ENCODE results near the gene RAB22A.

Gene RAB22A

DNA sequence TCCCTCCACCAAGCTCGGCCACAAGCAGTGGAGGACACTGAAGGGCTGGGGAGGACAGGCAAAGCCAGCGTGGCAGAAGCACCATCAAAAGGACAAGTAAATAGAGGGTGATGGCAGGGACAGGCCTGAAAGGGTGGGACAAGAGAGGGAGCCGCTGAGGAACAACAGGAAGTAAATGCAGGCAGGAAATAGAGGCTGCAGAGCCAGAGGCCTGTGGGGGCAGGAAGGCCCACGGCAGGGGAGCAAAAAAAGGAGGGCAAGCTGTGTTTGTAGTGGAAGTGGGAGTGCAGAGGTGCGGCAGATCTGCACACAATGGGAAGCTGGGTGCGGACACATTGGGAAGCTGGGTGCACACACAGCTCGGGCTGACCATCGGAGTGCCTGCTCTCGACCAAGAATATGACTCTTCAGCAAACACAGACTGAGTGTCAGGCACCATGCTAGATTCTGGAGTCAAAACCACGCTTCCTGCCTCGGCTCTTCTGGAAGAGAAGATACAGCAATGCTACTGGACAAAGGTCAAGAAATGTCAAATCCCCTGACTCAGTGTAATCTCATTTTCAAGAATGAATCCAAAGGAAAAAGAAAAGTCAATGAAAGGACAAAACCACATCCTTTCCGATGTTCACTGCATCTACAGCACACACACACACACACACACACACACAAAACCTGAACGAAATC, 40.4 kb upstream of the RAB22A start:
- H3K4me3 ChIP-seq (ENCODE audit: low read length): no peak overlapping the region
- no peak for DNase-seq (ENCODE audit: low read depth)
- TF ChIP-seq, protein P1, sequence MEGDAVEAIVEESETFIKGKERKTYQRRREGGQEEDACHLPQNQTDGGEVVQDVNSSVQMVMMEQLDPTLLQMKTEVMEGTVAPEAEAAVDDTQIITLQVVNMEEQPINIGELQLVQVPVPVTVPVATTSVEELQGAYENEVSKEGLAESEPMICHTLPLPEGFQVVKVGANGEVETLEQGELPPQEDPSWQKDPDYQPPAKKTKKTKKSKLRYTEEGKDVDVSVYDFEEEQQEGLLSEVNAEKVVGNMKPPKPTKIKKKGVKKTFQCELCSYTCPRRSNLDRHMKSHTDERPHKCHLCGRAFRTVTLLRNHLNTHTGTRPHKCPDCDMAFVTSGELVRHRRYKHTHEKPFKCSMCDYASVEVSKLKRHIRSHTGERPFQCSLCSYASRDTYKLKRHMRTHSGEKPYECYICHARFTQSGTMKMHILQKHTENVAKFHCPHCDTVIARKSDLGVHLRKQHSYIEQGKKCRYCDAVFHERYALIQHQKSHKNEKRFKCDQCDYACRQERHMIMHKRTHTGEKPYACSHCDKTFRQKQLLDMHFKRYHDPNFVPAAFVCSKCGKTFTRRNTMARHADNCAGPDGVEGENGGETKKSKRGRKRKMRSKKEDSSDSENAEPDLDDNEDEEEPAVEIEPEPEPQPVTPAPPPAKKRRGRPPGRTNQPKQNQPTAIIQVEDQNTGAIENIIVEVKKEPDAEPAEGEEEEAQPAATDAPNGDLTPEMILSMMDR (IDR thresholded peaks at IDR 0.05; ENCODE audit: insufficient read depth, low read depth, low read length, missing control alignments): no peak

DNA sequence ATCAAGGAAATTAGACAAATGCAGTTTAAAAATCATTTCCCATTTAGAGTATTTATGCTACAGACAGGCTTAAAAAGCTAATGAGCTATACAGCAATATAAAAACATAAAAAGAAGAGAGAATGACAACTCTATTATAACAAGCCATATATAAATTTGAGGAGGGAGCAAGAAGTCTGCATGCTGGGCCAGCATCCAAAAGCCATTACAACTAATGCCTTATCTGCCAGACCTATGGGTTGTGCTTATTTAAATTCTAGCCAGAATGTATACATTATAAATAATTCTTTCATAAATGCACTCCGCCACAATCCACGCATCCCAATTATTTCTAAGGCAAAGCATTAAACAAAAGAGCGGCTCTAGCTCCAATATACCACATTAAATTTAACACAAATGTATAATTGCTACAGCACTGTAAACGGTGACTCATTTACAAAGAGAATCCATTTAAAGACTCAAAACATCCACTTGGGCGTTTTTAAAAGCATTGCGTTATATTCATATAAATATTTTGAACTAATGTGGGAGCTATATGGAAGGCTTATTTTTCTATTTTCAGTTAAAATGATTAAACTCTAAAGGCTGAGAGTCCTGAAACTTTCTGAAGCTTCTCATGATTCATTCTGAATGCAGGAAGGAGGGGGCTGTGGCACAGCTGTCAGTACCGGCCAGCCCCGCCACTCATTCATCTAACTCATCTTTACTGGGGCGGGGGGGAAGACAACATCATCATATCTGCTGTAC, 37.7 kb upstream of the RAB22A start:
- no peak for DNase-seq (ENCODE audit: low read depth)
- TF ChIP-seq, protein P1 (IDR thresholded peaks at IDR 0.05; ENCODE audit: insufficient read depth, low read depth, low read length, missing control alignments): no peak
- no peak overlapping the region for H3K4me3 ChIP-seq (ENCODE audit: low read length)

DNA sequence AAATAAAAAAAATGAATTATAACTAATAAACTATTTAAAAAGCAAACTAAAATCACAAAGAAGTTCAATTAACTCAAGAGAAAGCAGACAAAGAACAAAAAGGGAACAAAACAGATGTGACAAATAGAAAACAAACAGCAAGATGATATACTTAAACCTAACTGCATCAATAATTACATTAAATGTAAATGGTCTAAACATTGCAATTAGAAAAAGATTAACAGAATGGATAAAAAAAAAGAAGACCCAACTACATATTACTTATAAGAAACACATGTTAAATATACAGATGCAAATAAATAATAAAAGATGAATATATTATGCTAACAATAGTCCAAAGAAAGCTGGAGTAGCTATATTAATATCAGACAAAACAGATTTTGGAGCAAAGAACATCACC, 35.1 kb upstream of the RAB22A start:
- DNase-seq (ENCODE audit: low read depth): no peak
- no peak overlapping the region for H3K4me3 ChIP-seq (ENCODE audit: low read length)
- TF ChIP-seq, protein P1 (IDR thresholded peaks at IDR 0.05; ENCODE audit: insufficient read depth, low read depth, low read length, missing control alignments): no peak

DNA sequence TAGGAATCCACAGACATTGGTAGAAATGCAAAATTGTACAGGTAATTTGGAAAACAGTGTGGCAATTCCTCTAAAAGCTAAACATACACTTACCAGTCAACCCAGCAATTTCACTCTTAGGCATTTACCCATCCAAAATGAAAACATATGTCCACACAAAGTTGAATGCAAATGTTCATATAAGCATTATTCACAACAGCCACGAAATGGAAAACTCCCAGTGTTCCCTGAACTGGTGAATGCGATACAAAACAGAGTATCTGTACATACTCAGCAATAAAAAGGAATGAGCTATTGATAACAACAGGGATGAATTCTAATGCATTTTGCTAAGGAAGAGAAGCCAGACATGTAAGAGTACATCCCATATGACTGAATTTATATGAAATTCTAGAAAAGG, 32.4 kb upstream of the RAB22A start:
- no peak overlapping the region for H3K4me3 ChIP-seq (ENCODE audit: low read length)
- TF ChIP-seq, protein P1 (IDR thresholded peaks at IDR 0.05; ENCODE audit: insufficient read depth, low read depth, low read length, missing control alignments): no peak

DNA sequence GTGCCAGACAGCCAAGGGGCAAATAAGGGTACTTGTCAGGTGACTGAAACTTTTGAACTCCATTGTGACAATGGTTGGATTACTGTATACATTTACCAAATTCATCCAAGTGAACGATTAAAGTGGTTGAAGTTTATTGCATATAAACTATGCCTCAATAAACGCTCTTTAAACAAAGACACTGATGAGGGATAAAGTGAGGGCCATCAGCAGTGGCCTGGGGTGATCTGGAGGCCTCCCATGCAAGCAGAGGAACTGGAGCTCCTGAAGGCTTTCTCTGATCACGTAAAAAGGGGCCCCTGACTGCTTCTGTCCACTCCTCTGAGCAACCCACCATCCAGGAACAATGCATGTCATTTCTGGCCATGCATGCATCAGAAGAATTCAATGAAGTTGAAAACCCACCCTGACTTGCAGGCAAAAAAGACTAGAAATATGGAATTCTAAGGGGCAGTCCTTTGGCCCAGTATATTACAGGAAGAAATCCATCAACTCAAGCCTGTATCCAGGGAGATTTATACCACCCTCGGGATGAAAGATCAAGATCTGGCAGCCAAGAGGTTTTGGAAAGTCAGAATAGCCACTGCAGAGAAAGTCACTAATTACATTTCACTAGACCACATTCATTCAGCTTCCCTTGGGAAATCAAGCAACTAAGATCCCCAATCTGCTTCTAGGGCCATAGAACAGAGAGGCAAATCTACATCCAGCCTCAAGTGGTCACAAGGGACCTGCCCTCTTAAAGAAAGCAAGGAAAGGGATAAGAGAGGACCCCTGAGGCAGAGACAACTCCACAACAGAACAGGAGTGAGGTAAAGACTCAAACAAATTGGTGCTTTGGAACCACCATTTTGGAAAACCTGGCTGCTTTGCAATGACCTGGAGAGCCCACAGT, 31.7 kb upstream of the RAB22A start:
- TF ChIP-seq, protein P1 (IDR thresholded peaks at IDR 0.05; ENCODE audit: insufficient read depth, low read depth, low read length, missing control alignments): no peak
- no peak overlapping the region for H3K4me3 ChIP-seq (ENCODE audit: low read length)
- DNase-seq (ENCODE audit: low read depth): no peak

More for the DNA sequence above, 32.4 kb upstream of the RAB22A start:
- no peak for DNase-seq (ENCODE audit: low read depth)

DNA sequence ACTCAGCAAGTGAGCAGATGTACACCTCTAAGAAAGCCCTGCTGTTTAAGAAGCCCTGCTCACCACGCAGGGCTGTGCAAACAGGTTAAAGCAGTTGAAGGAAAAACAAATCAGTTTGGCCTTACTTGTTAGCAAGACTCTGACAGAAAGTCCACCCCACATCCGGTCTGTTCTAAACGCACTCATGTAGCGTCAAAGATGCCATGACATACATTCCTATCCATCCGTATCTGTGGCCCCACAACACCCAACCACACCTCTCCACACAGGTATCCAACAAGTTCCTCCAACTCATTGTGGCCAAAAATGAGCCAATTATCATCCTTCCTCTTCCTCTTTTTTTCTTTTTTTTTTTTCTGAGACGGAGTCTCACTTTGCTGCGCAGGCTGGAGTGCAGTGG, 22.8 kb upstream of the RAB22A start:
- TF ChIP-seq, protein P1 (IDR thresholded peaks at IDR 0.05; ENCODE audit: insufficient read depth, low read depth, low read length, missing control alignments): no peak
- no peak overlapping the region for H3K4me3 ChIP-seq (ENCODE audit: low read length)
- DNase-seq (ENCODE audit: low read depth): no peak

All from epithelial cell of esophagus (primary cell).